Mesothelial cell of epicardium (in vitro differentiated cells): ENCODE data around the gene CERS1. TPM values are rescaled to one million over a fixed set of nuclear protein-coding genes. Genes with fewer than 3 reads are reported as not detected.

Experiments
- DNase-seq, 2 experiments: peaks; one replicate each; pipeline ENCODE4 v3.0.0; 2021; ENCODE audit warnings: low spot score in 2 of 2; ENCODE audit not compliant: unreplicated experiment in 2 of 2
- H3K27ac Mint-ChIP-seq: 2 replicates; pipeline ENCODE4 v1.8.0; 2021; ENCODE audit warnings: mixed read lengths
- H3K27me3 Mint-ChIP-seq: 2 replicates; pipeline ENCODE4 v1.8.0; 2021; ENCODE audit warnings: low read depth, mixed read lengths
- H3K36me3 Mint-ChIP-seq: 2 replicates; pipeline ENCODE4 v1.8.0; 2021; ENCODE audit warnings: mixed read lengths
- H3K4me1 Mint-ChIP-seq: 2 replicates; pipeline ENCODE4 v1.8.0; 2021; ENCODE audit warnings: mixed read lengths
- H3K4me3 Mint-ChIP-seq: 2 replicates; pipeline ENCODE4 v1.8.0; 2021; ENCODE audit warnings: mild to moderate bottlenecking, moderate library complexity, mixed read lengths
- H3K9me3 Mint-ChIP-seq: 2 replicates; pipeline ENCODE4 v1.8.0; 2021; ENCODE audit warnings: mixed read lengths
- CTCF ChIP-seq: fragments of 200-600 bp; sonication (generic); IDR thresholded peaks from one replicate; pipeline ENCODE4 v1.5.0; 2021; ENCODE audit warnings: antibody characterized with exemption; ENCODE audit not compliant: unreplicated experiment
- total RNA-seq: library from RNA; stranded (reverse); gene quantifications from 3 replicates; pipeline ENCODE4 v1.2.1, GENCODE V29; 2021

CERS1 gene
- total RNA-seq, 1 donor from 2014 or later: 8.5 TPM

- Mint-ChIP-seq H3K36me3 (peaks cover 3% of the 10 kb centered on the region), H3K9me3 (no peaks in the 10 kb centered on the region), H3K27ac (no peak overlapping the region), H3K4me3 (no peak overlapping the region), H3K4me1 (peaks cover 11% of the 10 kb centered on the region), H3K27me3 (no peaks in the 10 kb centered on the region)
- DNase-seq: no peak
- TF ChIP-seq CTCF: no peak
Measured at GRCh38 chr19:18841400-18841799, 54.6 kb downstream of the CERS1 start.

DNA sequence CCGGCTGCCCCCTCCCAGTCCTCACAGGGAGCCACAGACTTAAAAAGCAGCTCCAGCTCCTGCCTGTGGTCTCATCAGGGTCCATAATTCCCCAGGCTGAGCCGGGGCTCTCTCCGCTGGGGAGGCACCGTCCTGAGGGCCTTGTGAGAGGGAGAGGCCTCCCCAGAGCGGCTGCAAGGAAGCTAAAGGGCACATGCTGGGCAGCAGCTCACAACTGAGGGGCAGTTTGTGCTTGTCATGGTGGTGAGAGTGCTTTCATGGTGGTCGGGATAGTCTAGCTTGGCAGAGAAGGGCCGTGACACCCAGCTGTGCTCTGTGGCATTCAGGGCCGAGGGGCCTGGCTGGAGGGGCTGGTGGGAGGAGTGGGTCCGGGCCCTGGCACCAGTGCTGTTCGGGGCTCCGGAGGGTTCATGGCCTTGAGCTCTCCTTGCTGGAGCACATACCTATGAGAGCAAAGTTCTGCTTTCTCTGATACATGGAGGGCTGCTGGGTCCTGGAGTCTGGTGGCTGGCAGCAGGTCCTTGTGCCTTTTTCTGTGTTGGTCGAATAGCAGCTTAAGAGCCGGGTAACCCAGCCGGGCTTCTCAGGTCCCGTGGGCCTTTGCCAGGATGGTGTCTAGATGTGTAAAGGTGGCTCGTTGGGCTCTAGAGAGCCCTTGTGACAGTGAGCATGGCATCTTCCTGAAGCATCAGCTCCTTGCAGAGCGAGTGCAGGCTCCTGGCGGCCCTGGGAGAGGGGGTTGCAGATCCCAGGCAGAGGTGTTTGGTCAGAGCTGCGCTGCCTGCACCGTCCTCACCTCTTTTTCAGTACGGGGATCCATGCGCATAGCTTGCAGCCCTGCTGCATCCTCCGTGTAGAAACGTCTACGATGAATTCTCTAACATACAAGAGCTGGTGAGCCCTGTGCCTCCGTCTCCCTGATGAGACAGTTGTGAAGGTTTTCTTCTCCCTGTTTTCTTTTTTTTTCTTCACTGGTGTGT is 55.4 kb downstream of the CERS1 start:
- Mint-ChIP-seq H3K4me3 (no peak overlapping the region), H3K9me3 (no peaks in the 10 kb centered on the region)
- no peak for TF ChIP-seq CTCF

DNA sequence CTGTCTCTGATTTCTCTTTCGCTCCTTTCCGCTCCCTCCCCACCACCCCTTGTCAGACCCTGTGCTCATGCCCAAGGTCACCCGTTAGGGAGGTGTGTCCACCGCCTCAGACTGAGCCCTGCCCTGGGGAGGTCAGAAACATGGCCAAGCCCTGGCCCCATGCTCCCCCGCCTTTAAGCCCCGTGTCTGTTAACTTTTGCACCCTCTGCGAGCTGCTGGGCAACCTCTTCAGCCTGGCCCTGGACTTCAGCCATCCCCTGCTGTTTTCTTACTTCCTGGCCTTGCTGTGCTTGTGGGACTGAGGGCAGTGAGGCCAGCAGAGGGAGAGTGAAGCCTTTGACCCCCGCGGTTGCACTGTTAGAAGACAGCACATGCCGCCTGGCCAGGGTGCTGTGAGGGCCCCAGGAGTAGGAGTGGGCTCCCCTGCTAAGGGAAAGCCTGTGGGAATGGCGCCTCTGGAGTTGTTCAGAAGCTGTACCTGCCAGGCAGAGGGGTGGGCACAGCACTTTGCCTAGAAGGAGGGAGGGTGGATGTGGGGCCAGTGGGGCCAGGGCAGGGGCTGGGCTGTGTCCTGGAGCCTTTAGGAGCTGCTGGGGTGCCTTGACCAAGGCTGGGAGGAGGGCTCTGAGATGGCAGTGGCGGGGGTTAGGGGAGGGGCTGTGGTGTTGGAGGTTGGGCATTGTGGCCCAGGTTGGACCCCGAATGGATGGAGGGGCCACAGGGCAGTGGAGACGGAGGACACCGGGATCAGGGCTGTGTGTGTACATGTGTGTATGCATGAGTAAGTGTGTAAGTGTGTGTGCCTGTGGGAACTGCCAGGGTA is 56.3 kb downstream of the CERS1 start:
- Mint-ChIP-seq H3K4me3 (no peak overlapping the region), H3K27me3 (no peaks in the 10 kb centered on the region)

More for the DNA sequence above, 55.4 kb downstream of the CERS1 start:
- Mint-ChIP-seq H3K36me3 (peaks cover 5% of the 10 kb centered on the region), H3K27me3 (no peaks in the 10 kb centered on the region), H3K27ac (peak overlapping the region; percentile 31), H3K4me1 (peaks cover 17% of the 10 kb centered on the region)
- no peak for DNase-seq

GRCh38 chr19:18834644-18834984 is 61.3 kb downstream of the CERS1 start:
- H3K36me3 Mint-ChIP-seq: peaks cover 7% of the 10 kb centered on the region
- no peak for DNase-seq
- no peaks in the 10 kb centered on the region for H3K9me3 Mint-ChIP-seq
- peaks cover 32% of the 10 kb centered on the region for H3K4me1 Mint-ChIP-seq
- H3K27ac Mint-ChIP-seq: peak overlapping the region; percentile 81
- peak overlapping the region; percentile 94 for H3K4me3 Mint-ChIP-seq
- TF ChIP-seq CTCF: no peak
- H3K27me3 Mint-ChIP-seq: no peaks in the 10 kb centered on the region

More for the DNA sequence above, 56.3 kb downstream of the CERS1 start:
- Mint-ChIP-seq H3K4me1 (peaks cover 22% of the 10 kb centered on the region), H3K9me3 (no peaks in the 10 kb centered on the region), H3K27ac (no peak overlapping the region), H3K36me3 (peaks cover 7% of the 10 kb centered on the region)
- no peak for DNase-seq
- TF ChIP-seq CTCF: no peak

DNA sequence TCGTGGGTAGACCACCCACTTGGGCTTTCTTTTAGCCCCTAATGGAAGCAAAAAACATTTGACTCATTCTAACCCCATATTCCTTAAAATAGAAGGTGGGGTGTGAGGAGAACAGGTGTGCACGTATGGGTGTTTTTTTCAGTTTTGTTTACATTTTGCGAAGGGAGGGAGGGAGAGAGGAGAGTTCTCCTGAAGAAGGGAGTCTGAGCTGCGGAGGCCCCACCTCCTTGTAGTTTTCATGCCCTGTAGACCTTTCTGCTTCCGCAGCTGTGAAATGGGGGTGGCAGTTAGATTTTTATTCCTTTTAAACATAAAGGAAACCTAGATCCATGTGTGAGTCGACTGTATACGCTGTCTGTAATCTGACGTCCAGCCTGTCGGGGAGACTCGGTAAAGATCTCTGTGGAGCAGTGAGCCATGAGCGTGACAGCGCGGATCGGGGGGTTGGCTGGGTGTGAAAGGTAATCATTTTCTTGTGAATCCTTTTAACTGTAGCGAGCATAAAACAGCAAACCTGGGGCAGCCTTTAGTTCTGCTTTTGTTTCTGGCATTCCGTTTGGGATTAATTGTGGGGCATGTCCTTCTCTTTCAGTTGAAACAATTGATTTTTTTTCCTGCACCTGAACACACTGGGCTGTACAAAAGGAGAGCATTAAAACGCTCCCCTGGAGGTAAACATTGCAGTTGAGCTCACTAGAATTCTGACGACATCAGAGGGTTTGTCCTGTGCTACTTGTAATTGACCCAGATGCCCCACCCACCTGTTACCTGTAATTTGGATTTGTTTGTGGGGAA is 61.9 kb downstream of the CERS1 start:
- peak overlapping the region; percentile 81 for H3K27ac Mint-ChIP-seq
- H3K36me3 Mint-ChIP-seq: peaks cover 7% of the 10 kb centered on the region
- H3K4me1 Mint-ChIP-seq: peaks cover 32% of the 10 kb centered on the region
- H3K9me3 Mint-ChIP-seq: no peaks in the 10 kb centered on the region
- H3K27me3 Mint-ChIP-seq: no peaks in the 10 kb centered on the region
- no peak for DNase-seq
- H3K4me3 Mint-ChIP-seq: peak overlapping the region; percentile 94
- TF ChIP-seq CTCF: no peak
